ENCODE results near the gene ENOX1.

The ENOX1 gene

DNA sequence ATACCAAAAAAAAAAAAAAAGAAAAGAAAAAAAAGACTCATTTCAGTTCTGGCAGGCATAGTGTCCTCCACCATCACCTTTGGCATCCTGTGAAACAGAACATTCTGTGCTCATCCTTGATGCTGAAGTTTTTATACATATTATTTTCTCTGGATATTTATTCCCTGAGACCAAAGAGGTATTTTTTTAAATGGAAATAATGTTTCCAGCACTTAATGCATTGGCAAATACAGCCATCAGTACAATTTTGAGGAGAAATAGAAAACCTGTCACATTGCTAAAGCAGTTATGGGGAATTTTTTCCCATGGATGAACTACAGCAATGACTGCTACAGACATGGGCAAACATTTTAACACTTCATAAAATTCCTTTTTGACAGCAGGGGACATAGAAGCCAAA, 451.0 kb downstream of the ENOX1 start:
- no peak overlapping the region for H3K27ac ChIP-seq (ENCODE audit: extremely low read depth, low read depth, low read length)
- no peaks in the 10 kb centered on the region for H3K9me3 ChIP-seq (ENCODE audit: control insufficient read depth, insufficient read depth, low read depth, low read length)
- no peaks in the 10 kb centered on the region for H3K4me1 ChIP-seq (ENCODE audit: control insufficient read depth, insufficient read depth, low read length)
- TF ChIP-seq ZBTB7A (tag by site-specific recombination; IDR thresholded peaks at IDR 0.05; ENCODE audit: low read depth) (no peak), GLI4 (tag by site-specific recombination; IDR thresholded peaks at IDR 0.05) (no peak)
- H3K36me3 ChIP-seq (ENCODE audit: control insufficient read depth in 2 of 2, insufficient read depth in 1 of 2, low read length in 2 of 2) = no peaks in the 10 kb centered on the region
- ChIA-PET CTCF (no interaction called here), POLR2A (no interaction called here)
- H3K4me3 ChIP-seq (ENCODE audit: low read depth, low read length) = no peak overlapping the region

DNA sequence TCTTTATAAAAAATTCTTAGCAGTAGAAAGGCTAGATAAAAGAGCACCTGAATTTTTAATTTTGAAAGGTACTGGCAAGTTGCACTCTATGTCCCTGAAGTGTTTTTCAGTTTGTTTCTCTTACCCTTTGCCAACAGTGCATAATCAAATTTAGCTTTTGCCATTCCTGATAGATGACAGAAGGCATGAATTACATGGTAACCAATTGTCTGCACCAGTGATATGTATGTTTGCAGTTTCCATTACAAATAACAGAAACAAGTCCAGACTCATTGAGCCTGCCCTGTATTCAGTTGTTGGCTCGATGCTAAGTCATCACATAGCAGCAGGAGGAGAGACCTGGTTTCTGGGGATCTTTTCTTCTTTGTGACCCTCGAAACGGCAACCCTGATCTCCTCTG, 453.6 kb downstream of the ENOX1 start:
- Histone ChIP-seq H3K9me3 (ENCODE audit: control insufficient read depth, insufficient read depth, low read depth, low read length) (no peaks in the 10 kb centered on the region), H3K4me1 (ENCODE audit: control insufficient read depth, insufficient read depth, low read length) (no peaks in the 10 kb centered on the region), H3K27ac (ENCODE audit: extremely low read depth, low read depth, low read length) (no peak overlapping the region), H3K4me3 (ENCODE audit: low read depth, low read length) (no peak overlapping the region), H3K36me3 (ENCODE audit: control insufficient read depth in 2 of 2, insufficient read depth in 1 of 2, low read length in 2 of 2) (no peaks in the 10 kb centered on the region)
- POLR2A ChIA-PET = no interaction called here
- TF ChIP-seq ZNF146 (tag by site-specific recombination; IDR thresholded peaks at IDR 0.05) = no peak
- no peak for TF ChIP-seq ZSCAN23 (tag by site-specific recombination; IDR thresholded peaks at IDR 0.05)
- TF ChIP-seq EGR2 (tag by site-specific recombination; IDR thresholded peaks at IDR 0.05; ENCODE audit: low read depth) = no peak
- no peak for TF ChIP-seq SCRT1 (tag by site-specific recombination; IDR thresholded peaks at IDR 0.05; ENCODE audit: borderline replicate concordance)
- TF ChIP-seq, protein P1, sequence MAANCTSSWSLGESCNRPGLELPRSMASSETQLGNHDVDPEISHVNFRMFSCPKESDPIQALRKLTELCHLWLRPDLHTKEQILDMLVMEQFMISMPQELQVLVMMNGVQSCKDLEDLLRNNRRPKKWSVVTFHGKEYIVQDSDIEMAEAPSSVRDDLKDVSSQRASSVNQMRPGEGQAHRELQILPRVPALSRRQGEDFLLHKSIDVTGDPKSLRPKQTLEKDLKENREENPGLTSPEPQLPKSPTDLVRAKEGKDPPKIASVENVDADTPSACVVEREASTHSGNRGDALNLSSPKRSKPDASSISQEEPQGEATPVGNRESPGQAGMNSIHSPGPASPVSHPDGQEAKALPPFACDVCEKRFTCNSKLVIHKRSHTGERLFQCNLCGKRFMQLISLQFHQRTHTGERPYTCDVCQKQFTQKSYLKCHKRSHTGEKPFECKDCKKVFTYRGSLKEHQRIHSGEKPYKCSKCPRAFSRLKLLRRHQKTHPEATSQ (tag by site-specific recombination; IDR thresholded peaks at IDR 0.05) = no peak
- TF ChIP-seq, protein P2, sequence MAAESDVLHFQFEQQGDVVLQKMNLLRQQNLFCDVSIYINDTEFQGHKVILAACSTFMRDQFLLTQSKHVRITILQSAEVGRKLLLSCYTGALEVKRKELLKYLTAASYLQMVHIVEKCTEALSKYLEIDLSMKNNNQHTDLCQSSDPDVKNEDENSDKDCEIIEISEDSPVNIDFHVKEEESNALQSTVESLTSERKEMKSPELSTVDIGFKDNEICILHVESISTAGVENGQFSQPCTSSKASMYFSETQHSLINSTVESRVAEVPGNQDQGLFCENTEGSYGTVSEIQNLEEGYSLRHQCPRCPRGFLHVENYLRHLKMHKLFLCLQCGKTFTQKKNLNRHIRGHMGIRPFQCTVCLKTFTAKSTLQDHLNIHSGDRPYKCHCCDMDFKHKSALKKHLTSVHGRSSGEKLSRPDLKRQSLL (tag by site-specific recombination; IDR thresholded peaks at IDR 0.05) = no peak
- no peak for TF ChIP-seq RBAK (tag by site-specific recombination; IDR thresholded peaks at IDR 0.05)
- no peak for TF ChIP-seq ZNF2 (tag by site-specific recombination; IDR thresholded peaks at IDR 0.05)
- TF ChIP-seq ZNF239 (tag by site-specific recombination; IDR thresholded peaks at IDR 0.05) = no peak
- TF ChIP-seq, protein P3, sequence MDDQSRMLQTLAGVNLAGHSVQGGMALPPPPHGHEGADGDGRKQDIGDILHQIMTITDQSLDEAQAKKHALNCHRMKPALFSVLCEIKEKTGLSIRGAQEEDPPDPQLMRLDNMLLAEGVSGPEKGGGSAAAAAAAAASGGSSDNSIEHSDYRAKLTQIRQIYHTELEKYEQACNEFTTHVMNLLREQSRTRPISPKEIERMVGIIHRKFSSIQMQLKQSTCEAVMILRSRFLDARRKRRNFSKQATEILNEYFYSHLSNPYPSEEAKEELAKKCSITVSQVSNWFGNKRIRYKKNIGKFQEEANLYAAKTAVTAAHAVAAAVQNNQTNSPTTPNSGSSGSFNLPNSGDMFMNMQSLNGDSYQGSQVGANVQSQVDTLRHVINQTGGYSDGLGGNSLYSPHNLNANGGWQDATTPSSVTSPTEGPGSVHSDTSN (CRISPR knock-in tag; IDR thresholded peaks at IDR 0.05) = no peak
- TF ChIP-seq ZNF621 (tag by site-specific recombination; IDR thresholded peaks at IDR 0.05) = no peak
- CTCF ChIA-PET = no interaction called here

DNA sequence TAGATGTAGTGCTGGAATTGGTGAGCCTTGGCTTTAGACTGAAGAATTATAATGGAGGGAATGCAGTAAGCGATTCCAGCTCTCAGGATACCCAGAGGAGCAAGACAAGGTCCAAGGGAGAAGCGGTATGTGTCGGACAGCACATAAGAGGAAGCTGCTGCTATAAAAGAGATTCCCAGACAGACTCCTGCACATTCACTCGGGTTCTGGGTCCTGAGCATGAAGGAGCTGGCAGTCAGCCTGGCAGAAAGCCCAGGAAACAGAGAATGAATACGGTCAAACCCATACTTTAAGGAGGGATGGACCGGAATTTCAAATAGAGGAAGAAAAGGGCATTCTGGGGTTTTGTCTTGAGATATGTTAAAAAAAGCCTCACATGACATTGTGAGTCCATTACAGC, 455.1 kb downstream of the ENOX1 start:
- H3K36me3 ChIP-seq (ENCODE audit: control insufficient read depth in 2 of 2, insufficient read depth in 1 of 2, low read length in 2 of 2) = no peaks in the 10 kb centered on the region
- H3K27ac ChIP-seq (ENCODE audit: extremely low read depth, low read depth, low read length) = no peak overlapping the region
- H3K9me3 ChIP-seq (ENCODE audit: control insufficient read depth, insufficient read depth, low read depth, low read length) = no peaks in the 10 kb centered on the region
- POLR2A ChIA-PET = no interaction called here
- no peak overlapping the region for H3K4me3 ChIP-seq (ENCODE audit: low read depth, low read length)
- CTCF ChIA-PET = no interaction called here
- H3K4me1 ChIP-seq (ENCODE audit: control insufficient read depth, insufficient read depth, low read length) = no peaks in the 10 kb centered on the region
- TF ChIP-seq, protein P4, sequence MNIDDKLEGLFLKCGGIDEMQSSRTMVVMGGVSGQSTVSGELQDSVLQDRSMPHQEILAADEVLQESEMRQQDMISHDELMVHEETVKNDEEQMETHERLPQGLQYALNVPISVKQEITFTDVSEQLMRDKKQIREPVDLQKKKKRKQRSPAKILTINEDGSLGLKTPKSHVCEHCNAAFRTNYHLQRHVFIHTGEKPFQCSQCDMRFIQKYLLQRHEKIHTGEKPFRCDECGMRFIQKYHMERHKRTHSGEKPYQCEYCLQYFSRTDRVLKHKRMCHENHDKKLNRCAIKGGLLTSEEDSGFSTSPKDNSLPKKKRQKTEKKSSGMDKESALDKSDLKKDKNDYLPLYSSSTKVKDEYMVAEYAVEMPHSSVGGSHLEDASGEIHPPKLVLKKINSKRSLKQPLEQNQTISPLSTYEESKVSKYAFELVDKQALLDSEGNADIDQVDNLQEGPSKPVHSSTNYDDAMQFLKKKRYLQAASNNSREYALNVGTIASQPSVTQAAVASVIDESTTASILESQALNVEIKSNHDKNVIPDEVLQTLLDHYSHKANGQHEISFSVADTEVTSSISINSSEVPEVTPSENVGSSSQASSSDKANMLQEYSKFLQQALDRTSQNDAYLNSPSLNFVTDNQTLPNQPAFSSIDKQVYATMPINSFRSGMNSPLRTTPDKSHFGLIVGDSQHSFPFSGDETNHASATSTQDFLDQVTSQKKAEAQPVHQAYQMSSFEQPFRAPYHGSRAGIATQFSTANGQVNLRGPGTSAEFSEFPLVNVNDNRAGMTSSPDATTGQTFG (tag by site-specific recombination; IDR thresholded peaks at IDR 0.05; ENCODE audit: borderline replicate concordance) = no peak
- no peak for TF ChIP-seq ZNF416 (tag by site-specific recombination; IDR thresholded peaks at IDR 0.05)
- TF ChIP-seq ZNF701 (tag by site-specific recombination; IDR thresholded peaks at IDR 0.05) = no peak
- TF ChIP-seq, protein P5, sequence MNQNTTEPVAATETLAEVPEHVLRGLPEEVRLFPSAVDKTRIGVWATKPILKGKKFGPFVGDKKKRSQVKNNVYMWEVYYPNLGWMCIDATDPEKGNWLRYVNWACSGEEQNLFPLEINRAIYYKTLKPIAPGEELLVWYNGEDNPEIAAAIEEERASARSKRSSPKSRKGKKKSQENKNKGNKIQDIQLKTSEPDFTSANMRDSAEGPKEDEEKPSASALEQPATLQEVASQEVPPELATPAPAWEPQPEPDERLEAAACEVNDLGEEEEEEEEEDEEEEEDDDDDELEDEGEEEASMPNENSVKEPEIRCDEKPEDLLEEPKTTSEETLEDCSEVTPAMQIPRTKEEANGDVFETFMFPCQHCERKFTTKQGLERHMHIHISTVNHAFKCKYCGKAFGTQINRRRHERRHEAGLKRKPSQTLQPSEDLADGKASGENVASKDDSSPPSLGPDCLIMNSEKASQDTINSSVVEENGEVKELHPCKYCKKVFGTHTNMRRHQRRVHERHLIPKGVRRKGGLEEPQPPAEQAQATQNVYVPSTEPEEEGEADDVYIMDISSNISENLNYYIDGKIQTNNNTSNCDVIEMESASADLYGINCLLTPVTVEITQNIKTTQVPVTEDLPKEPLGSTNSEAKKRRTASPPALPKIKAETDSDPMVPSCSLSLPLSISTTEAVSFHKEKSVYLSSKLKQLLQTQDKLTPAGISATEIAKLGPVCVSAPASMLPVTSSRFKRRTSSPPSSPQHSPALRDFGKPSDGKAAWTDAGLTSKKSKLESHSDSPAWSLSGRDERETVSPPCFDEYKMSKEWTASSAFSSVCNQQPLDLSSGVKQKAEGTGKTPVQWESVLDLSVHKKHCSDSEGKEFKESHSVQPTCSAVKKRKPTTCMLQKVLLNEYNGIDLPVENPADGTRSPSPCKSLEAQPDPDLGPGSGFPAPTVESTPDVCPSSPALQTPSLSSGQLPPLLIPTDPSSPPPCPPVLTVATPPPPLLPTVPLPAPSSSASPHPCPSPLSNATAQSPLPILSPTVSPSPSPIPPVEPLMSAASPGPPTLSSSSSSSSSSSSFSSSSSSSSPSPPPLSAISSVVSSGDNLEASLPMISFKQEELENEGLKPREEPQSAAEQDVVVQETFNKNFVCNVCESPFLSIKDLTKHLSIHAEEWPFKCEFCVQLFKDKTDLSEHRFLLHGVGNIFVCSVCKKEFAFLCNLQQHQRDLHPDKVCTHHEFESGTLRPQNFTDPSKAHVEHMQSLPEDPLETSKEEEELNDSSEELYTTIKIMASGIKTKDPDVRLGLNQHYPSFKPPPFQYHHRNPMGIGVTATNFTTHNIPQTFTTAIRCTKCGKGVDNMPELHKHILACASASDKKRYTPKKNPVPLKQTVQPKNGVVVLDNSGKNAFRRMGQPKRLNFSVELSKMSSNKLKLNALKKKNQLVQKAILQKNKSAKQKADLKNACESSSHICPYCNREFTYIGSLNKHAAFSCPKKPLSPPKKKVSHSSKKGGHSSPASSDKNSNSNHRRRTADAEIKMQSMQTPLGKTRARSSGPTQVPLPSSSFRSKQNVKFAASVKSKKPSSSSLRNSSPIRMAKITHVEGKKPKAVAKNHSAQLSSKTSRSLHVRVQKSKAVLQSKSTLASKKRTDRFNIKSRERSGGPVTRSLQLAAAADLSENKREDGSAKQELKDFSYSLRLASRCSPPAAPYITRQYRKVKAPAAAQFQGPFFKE (tag by site-specific recombination; IDR thresholded peaks at IDR 0.05; ENCODE audit: borderline replicate concordance) = no peak
- TF ChIP-seq ZNF777 (tag by site-specific recombination; IDR thresholded peaks at IDR 0.05; ENCODE audit: borderline replicate concordance) = no peak
- no peak for TF ChIP-seq ZNF132 (tag by site-specific recombination; IDR thresholded peaks at IDR 0.05; ENCODE audit: borderline replicate concordance)

Measured in HEK293 (cell line).